NCI-H2196 treated with DMSO at 0.1 percent for 48 hours (cell line): ENCODE data around the gene BRPF3.

Source experiments
- DNase-seq: peaks from one replicate; lab custom pipeline; 2025; ENCODE audit not compliant: unreplicated experiment; lab: John Stamatoyannopoulos, UW

The BRPF3 gene

DNA sequence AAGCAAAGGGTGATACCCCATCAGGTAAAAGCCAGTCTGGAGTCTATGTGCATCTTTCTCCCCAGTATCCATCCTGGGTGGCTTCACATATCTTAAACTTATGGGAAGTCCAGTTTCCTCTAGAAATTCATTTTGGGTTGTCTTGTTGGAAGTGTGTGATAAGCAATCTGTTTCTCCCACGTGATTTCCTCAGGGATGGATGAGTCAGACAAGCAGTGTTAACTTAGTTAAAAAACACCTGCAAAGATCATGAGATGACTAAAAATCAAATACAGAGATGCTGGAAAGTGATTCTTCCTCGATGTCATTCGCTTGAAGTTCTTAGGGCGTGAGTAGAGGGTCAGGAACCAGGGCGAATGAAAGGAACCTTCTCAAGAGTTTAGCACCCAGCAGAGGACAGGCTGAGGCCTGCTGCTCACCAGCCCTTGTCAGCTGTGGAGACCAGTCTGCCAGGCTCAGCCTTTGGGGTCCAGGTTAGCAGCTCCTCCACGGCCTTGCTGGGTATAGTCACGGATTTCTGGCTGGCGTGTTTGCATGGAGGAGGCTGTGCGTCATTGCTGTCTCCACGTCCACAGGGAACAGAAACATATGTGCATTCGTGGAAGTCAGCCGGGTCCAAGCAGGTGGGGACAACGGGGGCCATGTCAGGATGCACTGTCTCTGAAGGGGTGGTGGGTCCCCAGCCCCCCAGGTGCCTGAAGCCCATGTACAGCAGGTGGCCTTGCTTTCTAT, 70.5 kb downstream of the BRPF3 start:
- DNase-seq: no peak

DNA sequence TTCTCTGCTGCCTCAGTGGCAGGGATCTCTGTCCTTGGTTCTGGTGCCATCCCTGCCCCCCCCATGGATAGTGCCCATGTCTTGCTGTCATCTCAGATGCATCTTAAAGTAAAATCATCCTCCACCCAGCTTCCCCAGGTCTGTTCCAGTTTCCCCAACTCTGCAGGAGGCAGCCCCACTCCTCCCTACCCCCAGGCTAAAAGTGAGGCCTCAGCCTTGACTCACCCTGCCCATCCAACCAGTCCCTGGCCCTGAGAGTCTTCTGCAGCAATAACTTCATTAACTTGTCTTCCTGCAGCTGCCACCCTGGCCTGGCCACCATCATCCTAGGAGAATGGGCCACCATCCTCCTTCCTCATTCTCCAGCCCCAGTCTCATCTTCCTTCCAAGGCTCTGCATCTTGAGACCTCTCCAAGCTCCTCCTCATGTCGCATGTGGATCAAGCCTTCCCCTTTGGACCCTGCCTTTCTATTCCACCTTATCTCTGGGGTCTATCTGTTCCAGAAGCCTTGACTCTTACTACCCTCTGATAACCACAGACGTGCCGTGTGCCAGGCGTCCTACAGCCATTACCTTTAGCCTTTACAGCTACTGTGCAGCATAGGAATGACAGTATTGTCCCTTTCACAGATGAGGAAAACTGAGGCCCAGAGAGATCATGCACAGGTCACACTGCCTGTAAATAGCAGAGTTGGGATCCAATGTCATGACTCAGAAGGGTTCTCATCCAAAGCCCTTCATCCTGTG, 71.4 kb downstream of the BRPF3 start:
- DNase-seq: no peak

DNA sequence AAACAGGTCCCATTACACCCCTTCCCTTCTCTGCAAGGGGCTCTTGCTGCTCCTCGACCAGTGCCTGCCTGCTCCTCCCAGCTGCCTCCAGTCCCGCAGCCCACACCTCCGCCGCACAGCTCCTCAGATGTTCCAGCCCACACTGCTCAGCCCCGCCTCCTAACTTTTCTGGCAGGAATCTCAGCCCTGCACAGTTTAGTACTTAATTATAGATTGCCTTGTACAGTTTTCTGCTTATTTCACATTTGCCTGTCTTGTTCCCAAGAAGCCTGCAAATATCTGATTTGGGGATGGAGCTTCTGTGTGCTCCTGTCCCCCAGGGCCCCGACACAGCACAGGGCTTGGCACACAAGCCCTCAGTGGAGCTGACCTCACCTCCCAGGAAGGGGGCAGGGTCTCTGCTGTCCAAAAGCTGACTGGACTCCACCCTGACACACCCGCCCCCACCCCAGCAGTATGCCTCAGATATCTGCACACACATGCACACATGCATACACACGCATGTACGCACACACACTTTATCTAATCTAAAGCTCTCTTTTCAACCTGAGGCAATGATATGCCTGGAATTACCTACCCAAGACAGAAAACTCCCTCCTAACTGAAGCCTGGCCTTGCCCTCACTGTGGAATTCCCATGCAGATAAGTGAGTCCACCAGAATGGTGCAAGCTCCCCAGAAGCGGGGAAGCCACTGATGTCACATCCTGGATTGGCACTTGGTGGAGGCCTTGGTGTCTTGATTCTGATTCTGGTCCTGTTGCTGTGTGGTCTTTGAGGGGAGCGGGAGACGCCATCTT, 72.1 kb downstream of the BRPF3 start:
- no peak for DNase-seq

DNA sequence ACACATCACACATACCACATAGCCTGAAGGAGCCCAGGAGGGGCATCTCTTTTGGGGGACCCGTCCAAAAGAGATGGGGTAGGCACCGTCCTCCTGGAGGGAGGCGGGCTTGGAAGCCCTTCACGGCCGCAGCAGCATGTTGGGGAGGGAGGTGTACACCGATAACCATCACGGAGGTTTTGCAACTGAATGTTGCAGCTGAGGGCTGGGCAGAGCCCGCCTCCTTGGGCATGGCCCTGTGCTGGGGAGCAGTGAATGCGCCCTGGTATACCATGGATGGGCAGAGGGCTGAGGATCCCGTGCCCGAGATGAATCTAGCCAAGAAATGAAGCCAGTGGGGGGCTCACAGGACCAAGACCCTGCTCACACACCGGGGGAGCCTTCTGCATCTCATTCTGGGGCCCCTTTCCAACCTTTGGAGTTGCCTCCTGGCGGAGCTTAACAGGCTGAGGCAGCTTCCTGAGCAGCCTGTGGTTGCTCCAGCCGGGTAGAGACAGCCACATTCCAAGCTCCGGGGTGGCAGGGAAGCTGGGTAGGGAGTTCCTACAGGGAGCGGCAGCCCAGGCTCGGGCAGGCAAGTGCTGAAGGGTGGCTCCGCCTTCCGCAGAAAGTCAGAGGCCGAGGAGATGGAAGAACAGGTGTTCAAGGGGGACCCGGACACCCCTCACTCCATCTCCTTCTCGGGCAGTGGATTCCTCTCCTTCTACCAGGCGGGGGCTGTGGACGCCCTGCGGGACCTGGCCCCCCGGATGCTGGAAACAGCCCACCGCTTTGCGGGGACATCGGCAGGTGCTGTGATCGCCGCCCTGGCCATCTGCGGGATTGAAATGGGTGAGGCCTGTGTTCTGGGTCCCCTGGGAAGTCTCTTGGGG, 73.5 kb downstream of the BRPF3 start, which contains the start of gene PNPLA1:
Gene PNPLA1 (plus strand): TSS at position 227 of the 872 bp plus-strand sequence. CDS start 400 bp downstream, at position 627.
- DNase-seq: no peak

GRCh38 chr6:36272234-36272633, 75.7 kb downstream of the BRPF3 start:
- no peak for DNase-seq

GRCh38 chr6:36273067-36273466, 76.5 kb downstream of the BRPF3 start:
- no peak for DNase-seq

GRCh38 chr6:36273802-36274514, 77.4 kb downstream of the BRPF3 start:
- DNase-seq: no peak

- DNase-seq: no peak
Measured at GRCh38 chr6:36276581-36277536, 80.3 kb downstream of the BRPF3 start.

- no peak for DNase-seq
Measured at GRCh38 chr6:36277946-36278470, 81.5 kb downstream of the BRPF3 start.

DNA sequence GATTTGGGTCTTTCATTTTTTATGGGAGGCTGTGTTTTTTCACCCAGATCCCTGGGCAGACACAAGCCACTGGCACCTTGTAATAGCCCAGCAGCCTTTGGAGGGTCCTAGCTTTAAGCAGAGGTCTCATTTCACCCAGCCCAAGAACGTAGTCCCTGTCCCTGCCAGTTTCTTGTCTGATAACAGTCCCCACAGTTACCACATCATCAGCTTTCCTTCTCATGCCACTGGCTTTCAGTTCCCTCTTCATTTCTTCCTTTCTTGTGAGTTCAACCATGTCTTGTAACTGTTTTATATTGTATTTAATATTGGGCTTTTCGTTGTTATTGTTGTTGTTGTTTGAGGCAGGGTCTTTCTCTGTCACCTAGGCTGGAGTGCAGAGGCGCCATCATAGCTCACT, 83.9 kb downstream of the BRPF3 start:
- DNase-seq: no peak

DNA sequence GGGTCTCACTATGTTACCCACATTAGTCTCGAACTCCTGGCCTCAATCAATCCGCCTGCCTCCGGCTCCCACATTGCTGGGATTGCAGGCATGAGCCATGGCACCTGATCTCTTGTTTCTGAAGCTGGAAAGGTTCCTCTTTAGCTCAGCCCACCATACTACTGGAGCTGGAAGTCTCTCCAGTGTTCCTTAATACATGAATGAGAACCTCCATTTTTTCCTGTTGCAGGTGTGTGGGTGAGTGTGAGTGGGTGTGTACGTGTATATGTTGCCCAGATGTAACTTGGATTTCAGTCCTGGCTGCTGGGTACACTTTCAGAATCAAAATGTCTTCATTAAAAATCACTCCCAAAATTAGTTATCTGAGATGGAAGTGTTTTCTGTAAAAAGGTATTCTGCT, 84.4 kb downstream of the BRPF3 start:
- no peak for DNase-seq
